AG08395 (cell line): Measurements from ENCODE around the gene IFT43.

ENCODE experiments used
- DNase-seq: peaks from one replicate; pipeline ENCODE4 v3.0.0; 2012; ENCODE audit warnings: mixed read lengths, low spot score

IFT43 gene

GRCh38 chr14:76112889-76113624 is 127.5 kb downstream of the IFT43 start:
- no peak for DNase-seq

DNA sequence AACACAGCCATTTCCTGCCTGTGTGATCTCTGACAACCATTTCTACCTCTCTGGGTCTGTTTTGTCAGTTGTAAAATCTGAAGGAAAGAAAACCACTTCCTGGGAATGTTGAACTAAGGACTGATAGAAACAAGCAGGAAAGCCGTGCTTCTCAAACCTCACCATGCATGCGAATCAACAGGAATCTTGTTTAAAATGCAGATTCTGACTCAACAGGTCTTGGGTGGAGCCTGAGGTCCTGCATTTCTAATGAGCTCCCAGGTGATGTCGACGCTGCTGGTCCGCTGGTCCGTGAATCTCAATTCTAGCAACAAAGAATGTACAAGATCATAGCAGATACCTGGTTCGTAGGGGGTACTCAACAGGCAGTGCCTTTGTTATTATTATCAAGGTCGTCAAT is 128.1 kb downstream of the IFT43 start:
- no peak for DNase-seq

- DNase-seq, result no peak
These were observed 129.5 kb downstream of the IFT43 start for GRCh38 chr14:76115010-76115422.

GRCh38 chr14:76117789-76118484 is 132.4 kb downstream of the IFT43 start:
- DNase-seq, result no peak

DNA sequence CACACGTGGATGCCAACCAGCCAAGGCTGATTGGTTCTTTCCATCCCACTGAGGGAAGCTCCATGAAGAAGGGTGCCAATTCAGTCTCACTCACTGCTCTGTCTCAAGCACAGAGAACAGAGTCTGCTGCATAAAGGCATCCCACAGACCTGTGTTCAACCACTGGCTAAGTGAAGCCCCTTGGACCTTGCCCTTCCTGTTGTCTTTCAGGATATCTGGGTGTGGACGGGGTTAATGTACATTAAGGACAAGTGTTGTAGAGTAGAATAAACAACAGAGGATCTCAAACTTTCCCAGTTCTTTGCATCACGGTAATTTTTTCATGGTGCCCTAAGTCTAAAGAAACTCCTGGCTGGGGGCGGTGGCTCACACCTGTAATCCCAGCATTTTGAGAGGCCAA is 133.0 kb downstream of the IFT43 start:
- no peak for DNase-seq

DNA sequence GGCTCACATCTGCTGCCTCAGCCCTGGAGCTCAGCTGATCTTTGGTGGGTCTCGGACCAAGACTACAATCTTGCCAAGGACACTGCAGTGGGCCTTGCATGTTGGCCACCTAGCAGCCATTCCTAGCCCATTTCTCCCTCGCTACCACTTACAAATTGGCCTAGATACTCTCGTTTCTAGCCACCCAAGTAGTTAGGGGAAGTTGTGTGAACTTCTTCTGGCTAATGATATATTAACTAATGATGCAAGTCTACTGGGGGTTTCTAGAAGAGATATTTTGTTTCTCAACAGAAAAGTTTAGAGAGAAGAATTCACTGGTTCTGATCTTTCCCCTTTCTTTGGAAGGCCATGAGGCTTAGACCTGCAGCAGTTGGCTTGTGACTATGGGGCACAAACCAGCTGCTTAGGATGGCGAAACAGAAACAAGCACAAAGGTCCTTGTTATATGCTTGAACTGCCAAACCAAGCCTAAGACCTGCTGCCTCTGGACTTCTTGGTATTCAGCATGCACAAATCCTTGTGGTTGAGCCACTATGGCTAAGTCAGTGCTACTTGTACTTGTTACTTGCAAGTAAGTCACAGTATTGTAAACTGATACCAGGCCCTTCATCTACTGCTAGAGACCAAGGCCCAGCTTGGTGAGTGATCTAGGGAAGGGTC is 135.7 kb downstream of the IFT43 start:
- no peak for DNase-seq

DNA sequence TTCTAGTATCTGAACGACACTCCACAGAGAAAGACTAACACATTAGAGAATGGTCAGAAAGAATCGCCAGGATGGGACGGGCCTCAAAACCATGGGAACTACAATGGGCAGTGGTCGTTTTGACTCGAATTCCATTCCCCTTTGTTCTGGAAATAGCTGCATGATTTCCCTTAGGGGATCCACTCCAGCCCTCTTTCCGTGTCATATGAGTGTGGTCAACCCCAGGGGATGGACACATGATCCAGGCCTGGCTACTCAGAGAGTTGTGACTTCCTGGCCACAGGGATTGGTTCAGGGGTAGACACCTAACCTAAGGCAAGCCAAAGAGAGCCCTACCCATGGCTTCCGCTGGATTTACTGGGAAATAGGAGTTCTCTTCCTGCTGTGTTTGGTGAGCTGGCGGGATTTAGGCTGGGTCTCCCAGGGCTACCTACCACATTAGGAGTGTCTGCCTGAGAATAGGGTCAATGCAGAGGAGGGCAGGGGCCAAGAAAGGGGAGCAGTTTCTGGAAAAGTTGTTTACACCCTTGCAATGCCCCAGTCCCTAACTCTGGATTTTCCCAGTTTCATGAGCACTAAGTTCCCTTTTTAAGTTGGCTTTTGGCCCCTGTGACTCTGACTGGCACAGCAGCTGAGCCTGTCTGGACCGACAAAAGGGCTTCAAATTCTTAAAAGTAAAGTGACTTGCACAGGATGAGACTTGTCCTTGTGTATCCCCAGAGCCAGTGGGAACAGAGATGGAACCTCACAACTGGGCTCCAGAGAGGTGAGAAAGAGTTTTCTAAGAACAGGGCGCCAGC is 138.1 kb downstream of the IFT43 start:
- no peak for DNase-seq

DNA sequence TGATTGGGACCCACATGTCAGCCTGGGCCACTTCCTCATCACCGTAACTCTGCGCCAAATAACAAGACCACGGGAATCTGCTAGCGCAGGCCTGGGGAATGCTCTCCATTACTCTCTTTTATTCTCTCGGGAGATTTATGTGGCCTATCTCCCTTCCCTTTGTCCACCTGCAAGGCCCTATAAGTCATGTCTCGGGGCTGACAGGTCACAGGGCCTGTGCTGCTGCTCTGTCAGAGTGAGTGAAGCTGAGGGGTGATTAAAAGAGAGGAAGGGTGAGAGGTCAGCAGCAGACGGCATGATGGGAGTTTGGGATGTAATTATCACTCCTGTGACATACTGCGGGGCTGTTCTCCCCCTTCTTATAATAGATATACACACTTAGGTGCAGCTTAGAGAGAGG is 139.9 kb downstream of the IFT43 start:
- DNase-seq, result no peak

DNA sequence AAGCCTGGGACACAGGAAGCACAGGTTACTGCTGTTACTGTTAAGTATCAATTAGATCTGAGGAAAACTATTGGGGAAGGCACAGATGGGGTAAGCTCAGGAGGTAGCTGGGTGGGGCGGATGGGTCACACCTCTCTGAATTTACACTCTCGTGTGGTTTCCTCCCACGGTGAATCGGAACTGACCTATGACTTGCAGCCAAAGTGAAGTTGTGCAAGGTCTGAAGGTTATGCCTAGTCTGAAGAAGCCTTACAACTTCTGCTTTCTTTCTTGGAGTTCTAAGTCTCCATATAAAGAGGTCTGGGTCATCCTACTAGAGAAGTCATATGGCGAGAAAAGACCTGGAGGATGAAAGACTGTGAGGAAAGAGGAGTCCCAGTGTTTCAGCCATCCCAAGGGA is 140.5 kb downstream of the IFT43 start:
- no peak for DNase-seq

- DNase-seq, result no peak
These were observed 144.5 kb downstream of the IFT43 start for GRCh38 chr14:76129851-76130576.

- no peak for DNase-seq
These were observed 145.8 kb downstream of the IFT43 start for GRCh38 chr14:76131071-76131965.

DNA sequence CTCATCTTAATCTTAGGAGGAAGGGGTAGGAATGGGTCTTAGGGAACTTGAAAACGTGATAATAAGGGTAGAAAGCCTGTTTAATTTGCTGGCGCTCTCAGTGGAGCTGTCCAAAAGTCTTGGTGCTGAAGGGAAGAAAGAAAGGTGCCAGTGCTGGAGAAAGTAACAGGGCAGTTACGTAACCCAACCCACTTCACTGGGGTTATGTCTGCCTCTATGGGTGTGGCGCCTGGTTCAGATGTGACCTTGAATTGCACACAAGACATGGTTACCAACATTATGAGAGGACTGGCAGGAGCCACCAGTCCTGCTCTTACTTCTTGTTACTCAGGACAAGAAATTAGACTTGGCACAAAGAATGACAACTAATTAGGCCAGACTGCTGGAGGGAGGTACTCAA is 147.5 kb downstream of the IFT43 start:
- DNase-seq, result peak; percentile 47
